SIG-M5 treated with dmso at 0.1 percent for 504 hours (cell line): ENCODE measurements around the gene RNPEPL1.

Experiments used
- DNase-seq: peaks from one replicate; lab custom pipeline; 2025; ENCODE audit not compliant: unreplicated experiment; lab: John Stamatoyannopoulos, UW

Gene RNPEPL1

GRCh38 chr2:240563951-240564560 is 4.2 kb upstream of the RNPEPL1 start:
- DNase-seq: no peak

GRCh38 chr2:240564561-240565332 is 3.5 kb upstream of the RNPEPL1 start:
- no peak for DNase-seq

GRCh38 chr2:240565333-240566202 is 2.7 kb upstream of the RNPEPL1 start:
- DNase-seq: peak; percentile 96

- DNase-seq: peak; percentile 88
These were observed 1.8 kb upstream of the RNPEPL1 start for GRCh38 chr2:240566203-240567136.

GRCh38 chr2:240567137-240567871 is 980 bp upstream of the RNPEPL1 start:
- DNase-seq: peak; percentile 56

- DNase-seq: peak; percentile 43
These were observed 616 bp downstream of the RNPEPL1 start for GRCh38 chr2:240568678-240569522.

- DNase-seq: no peak
These were observed 1.3 kb downstream of the RNPEPL1 start for GRCh38 chr2:240569523-240569997.

GRCh38 chr2:240569998-240570530 is 1.8 kb downstream of the RNPEPL1 start:
- no peak for DNase-seq

- DNase-seq: no peak
These were observed 2.4 kb downstream of the RNPEPL1 start for GRCh38 chr2:240570531-240571313.

GRCh38 chr2:240571314-240571973 is 3.2 kb downstream of the RNPEPL1 start:
- no peak for DNase-seq

- DNase-seq: no peak
These were observed 4.1 kb downstream of the RNPEPL1 start for GRCh38 chr2:240572141-240573031.

GRCh38 chr2:240573071-240573515 is 4.8 kb downstream of the RNPEPL1 start:
- DNase-seq: no peak

GRCh38 chr2:240573516-240574385 is 5.5 kb downstream of the RNPEPL1 start:
- no peak for DNase-seq

- no peak for DNase-seq
These were observed 6.3 kb downstream of the RNPEPL1 start for GRCh38 chr2:240574386-240575100.
